NOMO-1 (cell line): Measurements from ENCODE around the gene F11R.
"Not testable (repeated sequence)": the region's sequence is repeated elsewhere in the genome, so short reads cannot be mapped to it uniquely, and the experiment has no call there.

Experiments
- DNase-seq, 2 experiments: peaks; one replicate each; lab custom pipeline; 2025; ENCODE audit not compliant: unreplicated experiment in 2 of 2; lab: John Stamatoyannopoulos, UW

Gene F11R

GRCh38 chr1:161016683-161017082 is 4.3 kb downstream of the F11R start:
- DNase-seq: not testable (repeated sequence)

DNA sequence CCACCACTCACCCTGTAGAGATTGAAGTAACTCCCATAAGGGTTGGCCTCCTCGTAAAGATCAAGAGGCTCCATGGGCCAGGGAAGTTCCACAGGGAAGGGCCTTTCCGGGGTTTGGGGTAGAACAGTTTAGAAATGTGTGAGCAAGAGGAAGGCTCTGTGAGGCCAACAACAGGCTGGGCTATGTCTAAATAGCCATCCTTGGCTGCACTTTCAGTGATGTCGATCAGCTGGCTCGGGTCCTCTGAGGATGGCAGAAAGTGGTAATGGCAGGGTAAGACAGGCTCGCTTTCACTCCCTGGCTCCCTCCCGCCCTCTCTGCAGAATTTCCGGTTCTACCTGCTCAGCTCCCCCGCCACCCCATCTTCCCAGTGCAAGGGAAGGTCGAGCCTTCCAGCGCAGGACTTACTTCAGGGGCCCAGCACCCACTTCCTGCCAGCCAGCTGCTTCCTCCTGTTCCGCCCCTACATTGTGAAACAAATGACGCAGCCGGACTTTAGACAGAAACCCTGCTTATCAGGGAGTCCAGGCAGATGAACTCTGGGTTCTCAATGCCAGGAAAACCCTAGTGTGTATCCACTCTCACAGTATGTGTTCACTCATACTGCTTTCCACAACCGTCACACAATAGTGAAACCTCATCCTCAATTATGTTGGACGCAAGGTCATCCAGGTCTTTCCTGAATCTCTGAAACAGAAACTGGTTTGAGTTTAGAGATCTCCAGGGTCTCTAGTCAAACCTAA is 7.3 kb downstream of the F11R start:
- DNase-seq: peak; percentile 84 to 94

- no peak for DNase-seq
Observed at GRCh38 chr1:161013131-161013487, 7.8 kb downstream of the F11R start.

DNA sequence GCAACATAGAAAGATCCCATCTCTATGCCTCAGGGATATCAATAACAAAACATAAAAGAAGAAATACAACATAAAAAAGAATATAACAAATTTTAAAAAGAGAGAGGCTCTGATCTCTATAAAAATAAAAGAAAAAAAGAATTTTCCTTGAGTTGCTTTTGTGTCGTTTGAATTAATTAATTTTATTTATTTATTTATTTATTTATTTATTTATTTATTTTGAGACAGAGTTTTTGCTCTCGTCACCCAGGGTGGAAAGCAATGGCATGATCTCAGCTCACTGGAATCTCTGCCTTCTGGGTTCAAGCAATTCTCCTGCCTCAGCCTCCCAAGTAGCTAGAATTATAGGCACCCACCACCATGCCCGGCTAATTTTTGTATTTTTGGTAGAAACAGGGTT is 8.5 kb downstream of the F11R start:
- DNase-seq: no peak

DNA sequence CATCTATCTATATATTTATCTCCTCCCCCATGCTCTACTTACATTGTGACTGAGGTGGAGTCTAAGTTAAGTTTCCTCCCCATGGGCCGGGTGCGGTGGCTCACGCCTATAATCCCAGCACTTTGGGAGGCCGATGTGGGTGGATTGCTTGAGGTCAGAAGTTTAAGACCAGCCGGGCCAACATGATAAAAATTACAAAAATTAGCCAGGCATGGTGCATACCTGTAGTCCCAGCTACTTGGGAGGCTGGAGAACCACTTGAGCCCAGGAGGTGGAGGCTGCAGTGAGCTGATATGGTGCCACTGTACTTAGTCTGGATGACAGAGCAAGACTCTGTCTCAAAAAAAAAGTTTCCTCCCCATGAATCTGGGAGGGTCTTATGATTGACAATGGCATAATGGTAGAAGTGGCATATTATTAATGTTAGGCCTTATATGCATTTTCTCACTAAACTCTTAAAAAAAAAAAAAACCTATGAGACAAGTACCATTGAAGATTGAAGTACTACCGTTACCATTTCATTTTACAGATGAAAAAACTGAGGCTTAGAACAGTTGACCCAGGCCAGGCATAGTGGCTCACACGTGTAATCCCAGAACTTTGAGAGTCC is 11.2 kb downstream of the F11R start:
- DNase-seq: no peak

DNA sequence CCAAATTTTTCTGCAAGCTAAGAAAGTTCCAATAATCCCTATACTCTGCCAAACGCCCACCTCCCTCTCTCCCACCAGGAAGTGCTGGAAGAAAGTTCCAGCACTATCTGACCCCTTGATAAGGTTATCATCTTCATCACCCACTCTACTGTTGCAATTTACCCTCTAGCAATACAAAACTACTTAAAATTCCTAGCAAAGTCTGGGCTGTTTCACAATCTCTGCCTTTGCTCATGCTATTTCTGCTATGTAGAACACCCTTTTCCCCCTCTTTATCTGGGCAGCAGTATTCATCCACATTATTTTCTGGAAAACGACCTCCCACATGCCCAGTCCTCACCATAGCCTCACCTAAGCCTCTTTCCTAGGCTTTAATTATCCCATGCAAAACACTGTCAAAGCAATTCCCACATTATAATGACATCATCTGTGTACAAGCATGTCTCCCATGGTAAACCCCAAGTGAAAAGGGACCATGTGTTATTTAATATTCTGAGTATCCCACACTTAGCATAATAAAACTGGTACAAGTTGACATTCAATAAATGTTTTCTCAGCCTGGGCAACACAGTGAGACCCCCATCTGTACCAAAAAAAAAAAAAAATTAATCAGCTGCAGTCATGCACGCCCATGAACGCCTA is 12.0 kb downstream of the F11R start:
- no peak for DNase-seq

GRCh38 chr1:161007369-161007768 is 13.6 kb downstream of the F11R start:
- DNase-seq: no peak

DNA sequence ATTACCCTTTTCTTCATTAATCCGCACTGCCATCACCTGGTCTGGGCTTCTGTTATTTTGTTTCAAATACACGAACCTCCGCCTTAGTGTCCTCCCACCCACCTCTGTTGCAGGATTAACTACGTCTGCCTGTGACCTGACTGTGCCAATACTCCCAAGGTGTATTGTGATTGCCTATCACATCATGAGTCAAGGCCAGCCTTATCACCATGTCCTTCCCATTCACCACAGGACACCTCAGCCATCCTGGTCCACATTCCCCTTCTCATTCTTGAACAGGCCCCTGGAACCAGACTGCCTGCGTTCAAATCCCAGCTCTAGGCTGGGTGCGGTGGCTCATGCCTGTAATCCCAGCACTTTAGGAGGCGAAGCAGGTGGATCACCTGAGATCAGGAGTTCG is 14.4 kb downstream of the F11R start:
- no peak for DNase-seq

DNA sequence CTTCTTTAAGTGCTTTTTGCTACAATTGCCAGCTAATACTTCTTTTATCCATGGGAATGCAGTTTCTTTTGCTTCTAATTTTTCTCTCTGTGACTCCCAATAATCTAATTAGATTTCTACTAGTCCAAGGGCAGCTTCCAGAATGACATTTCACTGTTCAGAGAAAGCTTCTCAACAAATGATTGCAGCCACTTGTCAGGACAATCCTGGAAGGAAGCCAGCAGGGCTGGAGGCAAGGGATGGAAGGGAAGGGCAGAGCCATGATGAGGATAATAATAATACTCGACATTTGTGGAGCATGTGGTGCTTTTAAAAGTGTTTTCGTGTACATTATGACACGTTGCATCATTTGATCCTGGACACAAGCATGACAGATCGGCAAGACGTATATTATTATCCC is 19.4 kb downstream of the F11R start:
- DNase-seq: peak in 1 of 2 experiments; percentile 33

DNA sequence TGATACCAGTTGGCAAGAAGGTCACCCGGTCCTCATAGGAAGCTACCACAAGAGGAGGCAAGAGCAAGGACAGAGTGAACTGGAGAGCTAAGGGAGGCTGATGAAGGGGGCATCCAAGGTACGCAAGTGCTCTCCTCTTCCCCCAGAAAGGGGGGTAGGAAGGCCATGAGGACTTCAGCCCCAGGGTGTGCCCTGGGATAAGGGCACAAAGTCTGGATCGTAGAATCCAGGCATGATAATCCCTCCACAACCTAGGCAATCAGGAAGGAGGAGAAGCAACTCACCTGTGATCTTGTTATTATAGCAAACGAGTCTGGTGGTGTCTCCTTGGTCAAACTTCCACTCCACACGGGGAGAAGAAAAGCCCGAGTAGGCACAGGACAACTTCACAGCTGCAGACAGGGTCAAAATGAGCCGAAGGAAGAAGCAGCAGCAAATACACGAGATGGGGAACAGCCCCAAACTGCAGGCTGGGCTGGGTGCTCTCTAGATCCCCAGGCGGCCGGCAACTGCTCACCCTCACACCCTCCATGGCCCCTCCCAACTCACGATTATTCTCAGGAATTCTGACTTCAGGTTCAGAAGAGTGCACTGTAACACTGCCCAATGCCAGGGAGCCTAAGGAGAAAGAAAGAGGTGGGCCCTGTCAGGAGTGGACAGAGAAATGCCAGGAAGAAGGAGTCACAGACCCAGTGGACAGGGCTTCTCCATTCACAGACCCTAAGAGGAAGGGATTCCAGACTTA is 20.0 kb downstream of the F11R start:
- DNase-seq: no peak

- DNase-seq: no peak
Observed at GRCh38 chr1:160999376-160999775, 21.6 kb downstream of the F11R start.

DNA sequence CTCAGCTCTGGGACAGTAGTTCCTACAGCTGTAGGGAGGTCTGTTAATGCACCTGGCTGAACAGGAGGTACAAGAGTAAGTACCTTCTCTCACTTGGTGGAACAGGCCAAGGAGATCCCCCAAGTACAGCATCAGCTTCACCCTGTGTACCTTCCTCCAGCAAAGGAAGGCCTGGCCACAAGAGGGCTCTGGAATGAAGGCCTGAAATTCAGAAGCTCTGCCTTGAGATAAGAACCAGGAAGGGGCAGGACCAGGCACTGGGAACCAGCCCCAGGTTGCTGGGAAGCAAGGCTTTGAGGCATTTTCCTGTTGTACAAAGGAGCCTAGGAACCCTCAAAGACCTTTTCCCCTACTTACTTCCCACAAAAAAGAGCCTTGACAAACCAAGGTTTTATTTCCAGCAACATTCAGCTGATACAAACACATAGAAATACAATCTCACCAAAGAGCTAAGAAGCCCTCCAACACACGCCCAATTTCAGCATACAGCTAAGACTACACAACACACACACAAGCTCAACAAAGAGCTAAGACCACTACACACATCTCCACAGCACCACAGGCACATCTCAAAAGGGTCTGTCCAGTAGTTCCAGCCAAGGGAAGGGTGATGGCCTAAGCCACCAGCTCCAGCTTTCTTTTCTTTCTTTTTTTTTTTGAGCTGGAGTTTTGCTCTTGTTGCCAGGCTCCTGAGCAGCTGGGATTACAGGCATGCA is 23.5 kb downstream of the F11R start:
- DNase-seq: peak in 1 of 2 experiments; percentile 42

- DNase-seq: no peak
Observed at GRCh38 chr1:160996178-160996577, 24.8 kb downstream of the F11R start.

- peak; percentile 18 to 40 for DNase-seq
Observed at GRCh38 chr1:160993544-160994193, 27.3 kb downstream of the F11R start.

DNA sequence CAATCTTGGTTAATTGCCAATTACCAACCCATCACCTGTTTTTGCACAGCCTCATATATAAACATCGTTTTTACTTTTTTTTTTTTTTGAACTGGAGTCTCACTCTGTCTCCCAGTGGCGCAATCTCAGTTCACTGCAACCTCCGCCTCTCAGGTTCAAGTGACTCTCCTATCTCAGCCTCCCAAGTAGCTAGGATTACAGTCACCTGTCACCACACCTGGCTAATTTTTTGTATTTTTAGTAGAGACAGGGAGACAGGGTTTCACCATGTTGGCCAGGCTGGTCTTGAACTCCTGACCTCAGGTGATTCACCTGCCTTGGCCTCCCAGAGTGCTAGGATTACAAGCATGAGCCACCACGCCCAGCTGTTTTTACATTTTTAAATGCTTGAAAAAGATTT is 28.9 kb downstream of the F11R start:
- not testable (repeated sequence) for DNase-seq

DNA sequence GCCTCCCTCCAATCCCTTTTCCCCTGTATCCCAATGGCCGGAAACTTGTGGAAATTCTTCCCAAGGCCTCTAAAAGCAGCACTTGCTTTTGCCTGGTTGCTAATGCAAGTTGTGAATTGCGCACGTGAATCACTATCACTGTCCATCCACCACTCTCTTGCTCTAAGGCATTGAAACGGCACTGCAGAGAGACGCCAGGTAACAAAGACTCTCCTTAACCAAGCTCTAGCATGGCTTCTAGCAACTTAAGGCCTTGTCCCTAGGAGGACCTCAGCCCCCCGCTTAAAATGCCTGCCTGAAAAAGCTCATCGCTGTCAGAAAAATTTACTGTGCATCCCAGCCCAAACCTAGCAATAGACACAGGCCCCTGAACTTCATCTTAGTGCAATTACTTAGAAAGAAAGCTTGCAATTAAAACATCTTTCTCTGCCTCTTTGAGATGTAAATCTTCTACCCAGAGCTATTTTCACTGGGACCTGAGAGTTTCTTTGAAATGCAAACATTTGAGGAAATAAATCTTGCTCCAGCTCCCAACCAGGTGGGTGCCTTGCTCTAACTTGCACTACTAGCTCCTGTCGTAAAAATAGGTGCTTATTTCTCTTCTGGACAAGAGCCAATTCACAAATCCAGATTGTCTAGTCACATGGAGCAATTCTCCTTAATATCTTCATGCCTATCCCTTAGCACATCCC is 33.4 kb downstream of the F11R start:
- DNase-seq: no peak

- DNase-seq: no peak
Observed at GRCh38 chr1:160985723-160986122, 35.2 kb downstream of the F11R start.

DNA sequence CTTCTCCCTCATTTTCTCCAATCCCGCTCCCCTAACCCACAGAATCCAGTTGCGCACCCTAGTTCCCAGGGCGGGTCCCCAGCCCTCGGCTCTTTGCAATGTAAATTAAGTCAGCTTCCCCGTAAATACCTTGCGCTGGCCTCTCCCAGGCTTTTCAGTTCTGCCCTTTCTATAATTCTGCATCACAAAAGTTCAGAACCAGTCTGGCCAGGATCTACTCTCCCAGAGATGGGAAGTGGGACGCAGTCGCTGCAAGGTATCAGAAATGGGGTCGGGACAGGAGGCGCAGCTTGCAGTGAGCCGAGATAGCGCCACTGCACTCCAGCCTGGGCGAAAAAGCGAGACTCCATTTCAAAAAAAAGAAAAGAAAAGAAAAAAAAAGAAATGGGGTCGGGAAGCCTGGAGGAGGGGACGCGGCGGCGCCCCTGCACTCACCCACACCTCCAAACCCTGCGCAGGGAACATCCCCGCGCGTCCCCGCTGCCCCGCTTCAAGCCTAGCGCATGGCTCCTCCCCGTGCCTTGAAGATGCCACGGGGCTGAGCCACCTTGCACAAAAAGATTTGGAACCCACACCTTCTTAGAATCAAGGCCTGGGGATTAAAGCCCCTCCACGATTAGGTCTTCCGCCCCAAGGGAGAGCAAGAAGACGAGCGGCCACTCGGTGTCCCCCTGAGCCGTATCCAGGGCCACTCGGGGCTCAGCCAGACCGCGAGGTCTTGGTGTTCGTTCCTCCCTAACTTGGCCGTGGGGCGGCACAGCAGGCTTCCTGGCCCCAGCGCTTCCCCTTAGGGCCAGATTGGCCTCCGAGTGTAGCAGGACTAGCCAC is 39.2 kb downstream of the F11R start:
- DNase-seq: peak; percentile 20 to 21

GRCh38 chr1:160979286-160979685 is 41.7 kb downstream of the F11R start:
- no peak for DNase-seq
